GM12875 (cell line): ENCODE results near the gene LMBR1.
A peak's percentile ranks its signal among the peaks of the same experiment; 100 is the strongest.
"Not testable (repeated sequence)": the region's sequence is repeated elsewhere in the genome, so short reads cannot be mapped to it uniquely, and the experiment has no call there.

Experiments
- H3K4me3 ChIP-seq: one replicate; pipeline ENCODE4 v1.5.1; 2011; ENCODE audit warnings: low read depth, low read length, control low read depth
- TF ChIP-seq, protein P1 (sequence below): IDR thresholded peaks from 2 replicates; pipeline ENCODE4 v1.5.1; 2011; ENCODE audit warnings: low read depth, mild to moderate bottlenecking, control low read depth, inconsistent platforms, low read length, moderate library complexity, borderline replicate concordance; ENCODE audit not compliant: insufficient read depth

LMBR1 gene

GRCh38 chr7:156929789-156930539 is 37.0 kb upstream of the LMBR1 start:
- TF ChIP-seq, protein P1, sequence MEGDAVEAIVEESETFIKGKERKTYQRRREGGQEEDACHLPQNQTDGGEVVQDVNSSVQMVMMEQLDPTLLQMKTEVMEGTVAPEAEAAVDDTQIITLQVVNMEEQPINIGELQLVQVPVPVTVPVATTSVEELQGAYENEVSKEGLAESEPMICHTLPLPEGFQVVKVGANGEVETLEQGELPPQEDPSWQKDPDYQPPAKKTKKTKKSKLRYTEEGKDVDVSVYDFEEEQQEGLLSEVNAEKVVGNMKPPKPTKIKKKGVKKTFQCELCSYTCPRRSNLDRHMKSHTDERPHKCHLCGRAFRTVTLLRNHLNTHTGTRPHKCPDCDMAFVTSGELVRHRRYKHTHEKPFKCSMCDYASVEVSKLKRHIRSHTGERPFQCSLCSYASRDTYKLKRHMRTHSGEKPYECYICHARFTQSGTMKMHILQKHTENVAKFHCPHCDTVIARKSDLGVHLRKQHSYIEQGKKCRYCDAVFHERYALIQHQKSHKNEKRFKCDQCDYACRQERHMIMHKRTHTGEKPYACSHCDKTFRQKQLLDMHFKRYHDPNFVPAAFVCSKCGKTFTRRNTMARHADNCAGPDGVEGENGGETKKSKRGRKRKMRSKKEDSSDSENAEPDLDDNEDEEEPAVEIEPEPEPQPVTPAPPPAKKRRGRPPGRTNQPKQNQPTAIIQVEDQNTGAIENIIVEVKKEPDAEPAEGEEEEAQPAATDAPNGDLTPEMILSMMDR, result no peak
- H3K4me3 ChIP-seq, result no peak overlapping the region

DNA sequence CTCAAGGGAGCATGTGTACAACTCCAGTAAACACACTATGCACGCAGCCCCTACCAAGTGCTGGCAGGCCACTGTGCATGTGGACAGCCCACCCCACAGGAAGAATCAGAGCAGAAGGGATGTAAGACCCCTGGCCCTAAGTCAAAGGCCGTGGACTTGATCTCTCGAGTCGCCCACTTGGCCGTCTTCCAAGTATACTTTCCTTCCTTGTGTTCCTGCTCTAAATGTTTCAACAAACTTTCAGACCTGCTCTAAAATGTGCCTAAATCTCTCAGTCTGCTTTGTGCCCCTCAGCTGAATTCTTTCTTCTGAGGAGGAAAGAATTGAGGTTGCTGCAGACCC is 35.4 kb upstream of the LMBR1 start:
- no peak overlapping the region for H3K4me3 ChIP-seq
- TF ChIP-seq, protein P1, result no peak

GRCh38 chr7:156927571-156928405 is 34.8 kb upstream of the LMBR1 start:
- TF ChIP-seq, protein P1, result no peak
- no peak overlapping the region for H3K4me3 ChIP-seq

- not testable (repeated sequence) for H3K4me3 ChIP-seq
Observed at GRCh38 chr7:156925821-156926220, 32.8 kb upstream of the LMBR1 start.

DNA sequence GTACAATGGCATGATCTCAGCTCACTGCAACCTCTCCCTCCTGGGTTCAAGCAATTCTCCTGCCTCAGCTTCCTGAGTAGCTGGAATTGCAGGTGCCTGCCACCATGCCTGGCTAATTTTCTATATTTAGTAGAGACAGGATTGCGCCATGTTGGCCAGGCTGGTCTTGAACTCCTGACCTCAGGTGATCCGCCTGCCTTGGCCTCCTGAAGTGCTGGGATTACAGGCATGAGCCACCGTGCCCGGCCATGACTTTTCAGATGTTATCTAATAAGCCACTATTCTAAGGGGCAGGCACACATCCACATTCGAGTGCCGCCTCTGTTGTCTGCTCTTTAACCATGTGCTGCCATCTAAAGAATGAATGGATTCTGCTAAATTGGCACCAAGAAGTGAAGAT is 29.3 kb upstream of the LMBR1 start:
- H3K4me3 ChIP-seq, result not testable (repeated sequence)

- H3K4me3 ChIP-seq, result peak overlapping the region; percentile 2
Observed at GRCh38 chr7:156920487-156921373, 27.7 kb upstream of the LMBR1 start.

GRCh38 chr7:156920076-156920475 is 27.1 kb upstream of the LMBR1 start:
- TF ChIP-seq, protein P1, result no peak

GRCh38 chr7:156919132-156919713 is 26.2 kb upstream of the LMBR1 start:
- TF ChIP-seq, protein P1, result no peak
- H3K4me3 ChIP-seq, result no peak overlapping the region

More at GRCh38 chr7:156920076-156920475, 27.1 kb upstream of the LMBR1 start:
- no peak overlapping the region for H3K4me3 ChIP-seq
